DOHH2 (cell line): Measurements from ENCODE around the gene UQCC5.

ENCODE experiments used
- CTCF ChIP-seq: fragments of 200-600 bp; sonication (generic); IDR thresholded peaks from one replicate; pipeline ENCODE4 v1.5.1; 2014; ENCODE audit warnings: antibody characterized with exemption, mild to moderate bottlenecking, low read depth, low read length; ENCODE audit not compliant: poor library complexity, severe bottlenecking
- EZH2phosphoT487 ChIP-seq: fragments of 200-600 bp; sonication (generic); IDR thresholded peaks from 2 replicates; pipeline ENCODE4 v1.6.1; 2017; ENCODE audit warnings: borderline replicate concordance, mild to moderate bottlenecking, antibody characterized with exemption, low read length, moderate library complexity, mixed read lengths

- TF ChIP-seq EZH2phosphoT487 (no peak), CTCF (no peak)
These were observed 29.0 kb upstream of the UQCC5 start for GRCh38 chr3:52507359-52507758.
